K562 (cell line): ENCODE results near the gene SSH3. TPM values are rescaled to one million over a fixed set of nuclear protein-coding genes. Genes with fewer than 3 reads are reported as not detected.

Experiments
- CCAR2 ChIP-seq: fragments of 200-400 bp; formaldehyde crosslinking; IDR thresholded peaks from 2 replicates; pipeline ENCODE4 v1.6.1; 2017; ENCODE audit warnings: mild to moderate bottlenecking, low read depth, low read length
- DMBX1 ChIP-seq: fragments of 250-450 bp; sonication (Bioruptor Pico); IDR thresholded peaks from 2 replicates; pipeline ENCODE4 v1.8.0; 2022; ENCODE audit warnings: inconsistent platforms, mild to moderate bottlenecking, moderate library complexity, borderline replicate concordance
- EZH2 ChIP-seq: IDR thresholded peaks from 2 replicates; pipeline ENCODE4 v1.6.1; 2012; ENCODE audit warnings: low read depth, mild to moderate bottlenecking, inconsistent platforms, low read length, borderline replicate concordance
- GATAD2A ChIP-seq: fragments of 450-650 bp; IDR thresholded peaks from 2 replicates; pipeline ENCODE4 v1.6.1; 2017
- GTF2A2 ChIP-seq: IDR thresholded peaks from 2 replicates; pipeline ENCODE4 v1.6.1; 2016; ENCODE audit warnings: mild to moderate bottlenecking, missing genetic modification characterization, missing compliant biosample characterization
- MYBL2 ChIP-seq, 2 experiments: fragments of 450-650 bp in 1 of 2; sonication (generic) in 1 of 2; formaldehyde crosslinking in 1 of 2; IDR thresholded peaks; 2 replicates each; pipeline versions ENCODE4 v1.6.1 to v1.8.1; 2017 to 2022; ENCODE audit warnings: borderline replicate concordance in 1 of 2, inconsistent platforms in 1 of 2, low read depth in 1 of 2, mild to moderate bottlenecking in 1 of 2, missing genetic modification reagents in 1 of 2, moderate library complexity in 1 of 2
- NR2F6 ChIP-seq: fragments of 450-650 bp; formaldehyde crosslinking; IDR thresholded peaks from 2 replicates; pipeline ENCODE4 v1.4.0; 2020; ENCODE audit warnings: mild to moderate bottlenecking
- NR4A1 ChIP-seq, 2 experiments: fragments of 250-450 bp in 1 of 2; fragments of 450-650 bp in 1 of 2; sonication (Bioruptor Pico) in 1 of 2; IDR thresholded peaks; 2 replicates each; pipeline versions ENCODE4 v1.4.0 to v1.6.1; 2016 to 2020; ENCODE audit warnings: mild to moderate bottlenecking in 2 of 2, missing compliant biosample characterization in 1 of 2, missing genetic modification characterization in 1 of 2, moderate library complexity in 1 of 2
- POLR2AphosphoS2 ChIP-seq: IDR thresholded peaks from 2 replicates; pipeline ENCODE4 v1.6.1; 2012; ENCODE audit warnings: low read length, improper control_type of control experiment
- RBBP5 ChIP-seq: fragments of 200-600 bp; sonication (generic); IDR thresholded peaks from 2 replicates; pipeline ENCODE4 v1.6.1; 2012; ENCODE audit warnings: borderline replicate concordance, mild to moderate bottlenecking, low read length, control low read depth, inconsistent platforms; ENCODE audit not compliant: insufficient read depth, poor library complexity, severe bottlenecking
- SIX5 ChIP-seq, 2 experiments: IDR thresholded peaks; 2 replicates each; pipeline ENCODE4 v1.6.1; 2011; ENCODE audit warnings: low read length in 2 of 2, borderline replicate concordance in 1 of 2, low read depth in 1 of 2, mild to moderate bottlenecking in 1 of 2, moderate library complexity in 1 of 2; ENCODE audit not compliant: insufficient read depth in 1 of 2
- SREBF1 ChIP-seq: fragments of 150-350 bp; IDR thresholded peaks from 2 replicates; pipeline ENCODE4 v1.6.1; 2014; ENCODE audit warnings: antibody characterized with exemption, low read depth, low read length, borderline replicate concordance
- TGIF2 ChIP-seq: sonication (generic); formaldehyde crosslinking; IDR thresholded peaks from 2 replicates; pipeline ENCODE4 v1.8.1; 2022; ENCODE audit warnings: mild to moderate bottlenecking, missing genetic modification reagents, moderate library complexity
- TRIM28 ChIP-seq: fragments of 450-650 bp; IDR thresholded peaks from 2 replicates; pipeline ENCODE4 v1.6.1; 2017
- ZC3H4 ChIP-seq: sonication (generic); formaldehyde crosslinking; IDR thresholded peaks from 2 replicates; pipeline ENCODE4 v1.9.0; 2021; ENCODE audit warnings: missing genetic modification reagents, borderline replicate concordance
- ZNF431 ChIP-seq: sonication (generic); formaldehyde crosslinking; IDR thresholded peaks from 2 replicates; pipeline ENCODE4 v1.8.0; 2022; ENCODE audit warnings: mild to moderate bottlenecking, missing genetic modification reagents
- ZNF717 ChIP-seq: fragments of 250-450 bp; sonication (Bioruptor Pico); IDR thresholded peaks from 2 replicates; pipeline ENCODE4 v1.5.0; 2021
- ZNF76 ChIP-seq: fragments of 250-450 bp; sonication (Bioruptor Pico); IDR thresholded peaks from 2 replicates; pipeline ENCODE4 v1.4.0; 2020; ENCODE audit warnings: mild to moderate bottlenecking, moderate library complexity, borderline replicate concordance
- polyA plus RNA-seq, 8 experiments: library from polyadenylated mRNA; depleted of rRNA in 4 of 8; stranded (reverse) in 5 of 8; unstranded in 3 of 8; fragments of >200 nt; fragmentation: Nextera tagmentation in 2 of 8; fragmentation: Illumina TruSeq in 1 of 8; extraction: Ambion mirVana in 2 of 8; extraction: Trizol in 1 of 8; gene quantifications; 2 replicates each; pipeline versions ENCODE4 v1.2.1 to v1.2.3, GENCODE V29; 2011 to 2014; ENCODE audit warnings: inconsistent platforms in 1 of 8, missing spikeins in 1 of 8
- total RNA-seq, 7 experiments: library from RNA; depleted of rRNA in 6 of 7; stranded (reverse); fragments of >200 nt in 6 of 7; fragmentation: Illumina TruSeq in 2 of 7; extraction: Trizol in 2 of 7; gene quantifications; 2 replicates each; pipeline versions ENCODE4 v1.2.1 to v1.2.3, GENCODE V29; 2011 to 2021; ENCODE audit warnings: low replicate concordance in 1 of 7
- TF ChIP-seq, protein P1 (sequence below): sonication (generic); formaldehyde crosslinking; IDR thresholded peaks from 2 replicates; pipeline ENCODE4 v1.8.0; 2022; ENCODE audit warnings: mild to moderate bottlenecking, missing genetic modification reagents
- TF ChIP-seq, protein P2 (sequence below): fragments of 450-650 bp; IDR thresholded peaks from 2 replicates; pipeline ENCODE4 v1.6.1; 2018; ENCODE audit warnings: mild to moderate bottlenecking, low read depth; ENCODE audit not compliant: partially characterized antibody
- TF ChIP-seq, protein P3 (sequence below): fragments of 250-450 bp; sonication (Bioruptor Pico); IDR thresholded peaks from 2 replicates; pipeline ENCODE4 v1.9.0; 2021; ENCODE audit warnings: mild to moderate bottlenecking
- TF ChIP-seq, protein P4 (sequence below): fragments of 150-350 bp; IDR thresholded peaks from 2 replicates; pipeline ENCODE4 v1.6.1; 2014; ENCODE audit warnings: low read depth, mild to moderate bottlenecking, low read length, borderline replicate concordance

SSH3 gene
- total and polyA plus RNA-seq, 9 of the 15 experiments (the other 6 are each of a cell fraction or from before 2014, with no cell fraction given), result 0.07 to 1.0 (median 0.24) TPM; not detected in 3

DNA sequence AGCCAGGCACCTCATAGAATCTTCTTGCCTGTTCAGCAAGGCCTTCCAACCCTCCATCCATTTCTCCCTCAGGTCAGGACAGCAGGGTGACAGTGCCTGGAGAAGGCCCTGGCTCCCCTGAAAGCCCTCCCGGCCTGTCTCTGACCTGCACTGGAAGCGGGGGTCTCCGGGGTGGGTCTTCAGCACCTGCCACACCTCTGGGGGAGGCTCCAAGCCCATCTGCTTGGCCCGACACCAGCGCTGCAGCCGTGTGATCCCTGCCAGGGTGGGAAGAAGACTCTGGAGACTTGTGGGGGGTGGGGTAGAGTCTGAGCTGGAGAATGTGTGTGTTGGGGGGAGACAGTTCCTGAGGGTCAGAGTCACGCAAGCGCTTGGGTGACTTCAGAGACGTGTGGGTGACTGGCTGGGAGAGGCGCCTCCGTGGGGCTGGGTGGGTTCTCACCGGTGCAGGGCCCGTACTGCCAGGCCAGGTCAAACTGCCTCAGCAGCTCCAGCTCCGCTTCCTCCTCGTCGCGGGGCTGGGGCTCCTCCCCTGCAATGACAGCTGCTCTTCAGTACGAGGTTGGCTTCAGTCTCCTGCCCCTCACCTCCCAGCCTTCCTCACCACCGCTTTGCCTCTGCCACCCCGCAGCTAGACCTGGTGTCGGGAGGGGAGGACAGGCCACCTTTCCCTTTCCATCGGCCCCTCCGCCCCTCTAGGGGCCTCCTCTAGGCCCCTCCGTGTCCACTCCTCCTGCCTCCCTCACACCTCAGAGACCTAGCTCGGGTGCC is 49.4 kb downstream of the SSH3 start (continued):
- no peak for TF ChIP-seq NR2F6 (CRISPR knock-in tag)
- no peak for TF ChIP-seq GATAD2A
- no peak for TF ChIP-seq SREBF1
- no peak for TF ChIP-seq POLR2AphosphoS2
- TF ChIP-seq, protein P1, sequence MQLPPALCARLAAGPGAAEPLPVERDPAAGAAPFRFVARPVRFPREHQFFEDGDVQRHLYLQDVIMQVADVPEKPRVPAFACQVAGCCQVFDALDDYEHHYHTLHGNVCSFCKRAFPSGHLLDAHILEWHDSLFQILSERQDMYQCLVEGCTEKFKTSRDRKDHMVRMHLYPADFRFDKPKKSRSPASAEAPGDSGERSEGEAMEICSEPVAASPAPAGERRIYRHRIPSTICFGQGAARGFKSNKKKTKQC (CRISPR knock-in tag), result 0 out of 2 replicates have a peak, but pooled peaks have one; percentile 64
- TF ChIP-seq MYBL2 (IDR thresholded peaks at IDR 0.05; ENCODE audit: low read depth), result no peak
- TF ChIP-seq MYBL2 (CRISPR knock-in tag; IDR thresholded peaks at IDR 0.05; ENCODE audit: borderline replicate concordance), result no peak
- no peak for TF ChIP-seq CCAR2
- no peak for TF ChIP-seq GTF2A2
- no peak for TF ChIP-seq ZNF431 (CRISPR knock-in tag)
- TF ChIP-seq, protein P2, sequence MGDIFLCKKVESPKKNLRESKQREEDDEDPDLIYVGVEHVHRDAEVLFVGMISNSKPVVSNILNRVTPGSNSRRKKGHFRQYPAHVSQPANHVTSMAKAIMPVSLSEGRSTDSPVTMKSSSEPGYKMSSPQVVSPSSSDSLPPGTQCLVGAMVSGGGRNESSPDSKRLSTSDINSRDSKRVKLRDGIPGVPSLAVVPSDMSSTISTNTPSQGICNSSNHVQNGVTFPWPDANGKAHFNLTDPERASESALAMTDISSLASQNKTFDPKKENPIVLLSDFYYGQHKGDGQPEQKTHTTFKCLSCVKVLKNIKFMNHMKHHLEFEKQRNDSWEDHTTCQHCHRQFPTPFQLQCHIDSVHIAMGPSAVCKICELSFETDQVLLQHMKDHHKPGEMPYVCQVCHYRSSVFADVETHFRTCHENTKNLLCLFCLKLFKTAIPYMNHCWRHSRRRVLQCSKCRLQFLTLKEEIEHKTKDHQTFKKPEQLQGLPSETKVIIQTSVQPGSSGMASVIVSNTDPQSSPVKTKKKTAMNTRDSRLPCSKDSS, result no peak
- TF ChIP-seq, protein P3, sequence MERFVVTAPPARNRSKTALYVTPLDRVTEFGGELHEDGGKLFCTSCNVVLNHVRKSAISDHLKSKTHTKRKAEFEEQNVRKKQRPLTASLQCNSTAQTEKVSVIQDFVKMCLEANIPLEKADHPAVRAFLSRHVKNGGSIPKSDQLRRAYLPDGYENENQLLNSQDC (CRISPR knock-in tag), result no peak
- no peak for TF ChIP-seq EZH2
- TF ChIP-seq, protein P4, sequence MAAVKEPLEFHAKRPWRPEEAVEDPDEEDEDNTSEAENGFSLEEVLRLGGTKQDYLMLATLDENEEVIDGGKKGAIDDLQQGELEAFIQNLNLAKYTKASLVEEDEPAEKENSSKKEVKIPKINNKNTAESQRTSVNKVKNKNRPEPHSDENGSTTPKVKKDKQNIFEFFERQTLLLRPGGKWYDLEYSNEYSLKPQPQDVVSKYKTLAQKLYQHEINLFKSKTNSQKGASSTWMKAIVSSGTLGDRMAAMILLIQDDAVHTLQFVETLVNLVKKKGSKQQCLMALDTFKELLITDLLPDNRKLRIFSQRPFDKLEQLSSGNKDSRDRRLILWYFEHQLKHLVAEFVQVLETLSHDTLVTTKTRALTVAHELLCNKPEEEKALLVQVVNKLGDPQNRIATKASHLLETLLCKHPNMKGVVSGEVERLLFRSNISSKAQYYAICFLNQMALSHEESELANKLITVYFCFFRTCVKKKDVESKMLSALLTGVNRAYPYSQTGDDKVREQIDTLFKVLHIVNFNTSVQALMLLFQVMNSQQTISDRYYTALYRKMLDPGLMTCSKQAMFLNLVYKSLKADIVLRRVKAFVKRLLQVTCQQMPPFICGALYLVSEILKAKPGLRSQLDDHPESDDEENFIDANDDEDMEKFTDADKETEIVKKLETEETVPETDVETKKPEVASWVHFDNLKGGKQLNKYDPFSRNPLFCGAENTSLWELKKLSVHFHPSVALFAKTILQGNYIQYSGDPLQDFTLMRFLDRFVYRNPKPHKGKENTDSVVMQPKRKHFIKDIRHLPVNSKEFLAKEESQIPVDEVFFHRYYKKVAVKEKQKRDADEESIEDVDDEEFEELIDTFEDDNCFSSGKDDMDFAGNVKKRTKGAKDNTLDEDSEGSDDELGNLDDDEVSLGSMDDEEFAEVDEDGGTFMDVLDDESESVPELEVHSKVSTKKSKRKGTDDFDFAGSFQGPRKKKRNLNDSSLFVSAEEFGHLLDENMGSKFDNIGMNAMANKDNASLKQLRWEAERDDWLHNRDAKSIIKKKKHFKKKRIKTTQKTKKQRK, result no peak
- TF ChIP-seq RBBP5, result no peak
- TF ChIP-seq TRIM28, result no peak
- TF ChIP-seq ZNF76 (CRISPR knock-in tag), result no peak
- no peak for TF ChIP-seq TGIF2
- no peak for TF ChIP-seq SIX5 (IDR thresholded peaks at IDR 0.05; ENCODE audit: borderline replicate concordance in 1 of 2, insufficient read depth in 1 of 2, low read depth in 1 of 2, low read length in 2 of 2)
- no peak for TF ChIP-seq ZNF717 (CRISPR knock-in tag)
- TF ChIP-seq NR4A1 (CRISPR knock-in tag; IDR thresholded peaks at IDR 0.05), result no peak
- TF ChIP-seq NR4A1 (tag; IDR thresholded peaks at IDR 0.05), result no peak
- TF ChIP-seq ZC3H4, result no peak
- TF ChIP-seq DMBX1 (CRISPR knock-in tag), result no peak
